ENCODE data around the gene LZTR1.
A peak's percentile ranks its signal among the peaks of the same experiment; 100 is the strongest.

The LZTR1 gene

GRCh38 chr22:21028277-21029251 is 46.5 kb downstream of the LZTR1 start:
- Histone ChIP-seq H3K27me3 (ENCODE audit: control insufficient read depth in 2 of 2, insufficient read depth in 2 of 2, low read length in 2 of 2) (peaks cover 5% of the 10 kb centered on the region in 2 donors), H3K9me3 (ENCODE audit: control insufficient read depth in 2 of 2, low read length in 2 of 2) (no peaks in the 10 kb centered on the region), H3K9ac (ENCODE audit: low read depth in 1 of 2, low read length in 2 of 2) (no peak overlapping the region), H3K4me1 (ENCODE audit: control insufficient read depth in 2 of 2, insufficient read depth in 2 of 2, low read length in 2 of 2) (peaks cover 0 to 7% of the 10 kb centered on the region in 2 donors), H3K36me3 (ENCODE audit: control insufficient read depth in 2 of 2, insufficient read depth in 2 of 2, low read length in 2 of 2) (no peaks in the 10 kb centered on the region), H3K27ac (ENCODE audit: low read depth in 2 of 2, low read length in 2 of 2) (no peak overlapping the region), H3K4me3 (ENCODE audit: low read length in 2 of 2) (no peak overlapping the region)

DNA sequence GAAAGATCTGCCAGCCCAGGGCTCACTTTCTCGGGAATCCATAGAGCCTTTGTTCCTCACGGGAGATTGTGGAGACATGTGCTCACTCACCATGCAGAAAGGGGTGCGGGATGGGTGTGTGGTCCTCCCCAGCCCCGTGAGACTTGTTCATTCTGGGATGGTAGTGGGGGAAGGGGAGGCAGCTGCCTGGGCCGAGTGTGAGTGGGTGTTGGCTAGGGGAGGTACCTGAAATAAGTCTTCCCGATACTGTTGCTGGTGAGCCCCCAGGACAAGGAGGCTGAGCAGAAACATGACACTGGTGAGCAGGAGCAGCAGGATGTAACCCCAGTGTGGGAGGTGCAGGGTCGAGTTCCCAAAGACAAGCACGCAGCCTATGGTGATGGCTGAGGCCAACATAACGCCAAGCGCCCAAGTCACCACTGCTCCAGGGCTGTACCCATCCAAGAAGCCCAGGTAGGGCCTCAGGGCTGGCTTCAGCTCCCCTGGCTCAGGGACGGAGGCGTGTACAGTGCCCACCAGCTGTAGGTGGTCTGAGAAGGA is 47.5 kb downstream of the LZTR1 start:
- Histone ChIP-seq H3K27ac (ENCODE audit: low read depth in 2 of 2, low read length in 2 of 2) (no peak overlapping the region), H3K36me3 (ENCODE audit: control insufficient read depth in 2 of 2, insufficient read depth in 2 of 2, low read length in 2 of 2) (no peaks in the 10 kb centered on the region), H3K4me3 (ENCODE audit: low read length in 2 of 2) (no peak overlapping the region), H3K4me1 (ENCODE audit: control insufficient read depth in 2 of 2, insufficient read depth in 2 of 2, low read length in 2 of 2) (peaks cover 0 to 7% of the 10 kb centered on the region in 2 donors), H3K9ac (ENCODE audit: low read depth in 1 of 2, low read length in 2 of 2) (no peak overlapping the region), H3K9me3 (ENCODE audit: control insufficient read depth in 2 of 2, low read length in 2 of 2) (no peaks in the 10 kb centered on the region), H3K27me3 (ENCODE audit: control insufficient read depth in 2 of 2, insufficient read depth in 2 of 2, low read length in 2 of 2) (peaks cover 5% of the 10 kb centered on the region in 2 donors)

GRCh38 chr22:21030032-21030431 is 47.9 kb downstream of the LZTR1 start:
- H3K4me3 ChIP-seq (ENCODE audit: low read length in 2 of 2): no peak overlapping the region
- H3K27ac ChIP-seq (ENCODE audit: low read depth in 2 of 2, low read length in 2 of 2): no peak overlapping the region
- peaks cover 5% of the 10 kb centered on the region in 2 donors for H3K27me3 ChIP-seq (ENCODE audit: control insufficient read depth in 2 of 2, insufficient read depth in 2 of 2, low read length in 2 of 2)

DNA sequence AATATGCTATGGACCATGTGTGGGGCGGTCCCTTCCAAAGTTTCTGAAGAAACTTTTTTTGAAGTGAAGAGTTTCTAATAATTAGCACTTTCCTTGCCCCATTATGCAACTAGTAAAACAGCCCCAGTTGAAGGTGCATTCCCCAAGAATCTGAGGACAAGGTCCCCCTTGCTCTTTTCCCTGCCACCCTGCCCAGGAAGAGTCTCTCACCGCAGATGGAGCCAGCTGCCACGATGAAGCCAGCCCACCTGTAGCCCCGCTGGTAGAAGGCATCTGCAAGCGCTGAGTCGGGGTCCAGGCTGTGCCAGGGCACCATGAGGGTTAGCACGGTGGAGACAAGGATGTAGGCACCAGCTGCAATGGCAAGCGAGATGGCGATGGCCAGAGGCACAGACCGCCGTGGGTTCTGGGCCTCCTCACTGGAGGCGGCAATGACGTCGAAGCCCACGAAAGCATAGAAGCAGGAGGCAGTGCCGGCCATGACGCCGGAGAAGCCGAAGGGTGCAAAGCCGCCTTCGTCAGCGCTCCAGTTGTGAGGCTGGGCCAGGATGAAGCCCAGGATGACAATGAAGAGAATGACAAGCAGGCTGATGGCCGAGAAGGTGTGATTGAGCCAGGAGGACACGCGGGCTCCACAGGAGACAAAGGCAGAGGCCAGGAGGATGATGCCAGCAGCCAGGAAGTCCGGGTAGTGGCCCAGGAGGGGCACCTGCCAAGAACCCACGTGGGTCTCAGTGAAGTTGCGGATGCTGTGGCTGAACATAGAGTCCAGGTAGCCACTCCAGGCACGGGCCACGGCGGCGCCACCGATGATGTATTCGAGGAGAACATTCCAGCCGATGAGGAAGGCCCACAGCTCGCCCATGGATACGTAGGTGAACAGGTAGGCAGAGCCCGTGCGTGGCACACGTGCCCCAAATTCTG is 48.8 kb downstream of the LZTR1 start:
- Histone ChIP-seq H3K9ac (ENCODE audit: low read depth in 1 of 2, low read length in 2 of 2) (no peak overlapping the region), H3K36me3 (ENCODE audit: control insufficient read depth in 2 of 2, insufficient read depth in 2 of 2, low read length in 2 of 2) (no peaks in the 10 kb centered on the region), H3K27ac (ENCODE audit: low read depth in 2 of 2, low read length in 2 of 2) (no peak overlapping the region), H3K4me3 (ENCODE audit: low read length in 2 of 2) (no peak overlapping the region), H3K27me3 (ENCODE audit: control insufficient read depth in 2 of 2, insufficient read depth in 2 of 2, low read length in 2 of 2) (peaks cover 5% of the 10 kb centered on the region in 2 donors), H3K4me1 (ENCODE audit: control insufficient read depth in 2 of 2, insufficient read depth in 2 of 2, low read length in 2 of 2) (peaks cover 0 to 7% of the 10 kb centered on the region in 2 donors), H3K9me3 (ENCODE audit: control insufficient read depth in 2 of 2, low read length in 2 of 2) (no peaks in the 10 kb centered on the region)

More at GRCh38 chr22:21030032-21030431, 47.9 kb downstream of the LZTR1 start:
- Histone ChIP-seq H3K36me3 (ENCODE audit: control insufficient read depth in 2 of 2, insufficient read depth in 2 of 2, low read length in 2 of 2) (no peaks in the 10 kb centered on the region), H3K9me3 (ENCODE audit: control insufficient read depth in 2 of 2, low read length in 2 of 2) (no peaks in the 10 kb centered on the region), H3K9ac (ENCODE audit: low read depth in 1 of 2, low read length in 2 of 2) (no peak overlapping the region), H3K4me1 (ENCODE audit: control insufficient read depth in 2 of 2, insufficient read depth in 2 of 2, low read length in 2 of 2) (peaks cover 0 to 7% of the 10 kb centered on the region in 2 donors)

DNA sequence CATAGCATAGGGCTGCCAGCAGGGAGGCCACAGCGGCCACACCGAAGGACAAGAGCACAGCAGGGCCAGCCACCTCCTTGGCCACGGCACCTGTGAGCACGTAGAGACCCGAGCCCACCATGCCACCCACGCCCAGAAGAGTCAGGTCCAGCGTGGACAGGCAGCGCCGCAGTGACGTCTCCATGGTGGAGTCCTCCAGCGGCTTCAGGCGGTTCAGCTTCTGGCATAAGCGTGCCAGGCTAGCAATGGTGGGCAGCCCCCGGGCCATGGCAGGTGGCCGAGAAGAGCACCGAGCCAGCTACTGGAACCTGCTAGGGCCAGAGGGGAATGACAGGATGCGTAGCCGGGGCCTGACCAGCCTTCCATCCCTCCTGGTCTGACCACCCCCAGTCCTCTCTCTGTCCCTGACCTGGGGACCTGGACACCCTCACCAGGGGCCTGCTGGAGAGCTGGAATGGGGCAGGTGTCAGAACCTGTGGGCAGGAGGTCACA is 49.5 kb downstream of the LZTR1 start:
- peak overlapping the region; percentile 14 to 26 for H3K4me3 ChIP-seq (ENCODE audit: low read length in 2 of 2)
- H3K36me3 ChIP-seq (ENCODE audit: control insufficient read depth in 2 of 2, insufficient read depth in 2 of 2, low read length in 2 of 2): no peaks in the 10 kb centered on the region
- peaks cover 5% of the 10 kb centered on the region in 2 donors for H3K27me3 ChIP-seq (ENCODE audit: control insufficient read depth in 2 of 2, insufficient read depth in 2 of 2, low read length in 2 of 2)
- peaks cover 0 to 7% of the 10 kb centered on the region in 2 donors for H3K4me1 ChIP-seq (ENCODE audit: control insufficient read depth in 2 of 2, insufficient read depth in 2 of 2, low read length in 2 of 2)
- H3K27ac ChIP-seq (ENCODE audit: low read depth in 2 of 2, low read length in 2 of 2): no peak overlapping the region
- H3K9ac ChIP-seq (ENCODE audit: low read depth in 1 of 2, low read length in 2 of 2): peak overlapping the region in 1 of 2 donors; percentile 47
- H3K9me3 ChIP-seq (ENCODE audit: control insufficient read depth in 2 of 2, low read length in 2 of 2): no peaks in the 10 kb centered on the region

GRCh38 chr22:21032037-21032867 is 50.2 kb downstream of the LZTR1 start, which contains the start of gene SLC7A4:
TSS of gene SLC7A4 (minus strand) at chr22:21032561. CDS start at chr22:21031812, 749 bp downstream.
- Histone ChIP-seq H3K4me3 (ENCODE audit: low read length in 2 of 2) (peak within 1 kb of the TSS; percentile 14 to 26), H3K4me1 (ENCODE audit: control insufficient read depth in 2 of 2, insufficient read depth in 2 of 2, low read length in 2 of 2) (peaks cover 0 to 7% of the 10 kb centered on the region in 2 donors), H3K9me3 (ENCODE audit: control insufficient read depth in 2 of 2, low read length in 2 of 2) (no peaks in the 10 kb centered on the region), H3K9ac (ENCODE audit: low read depth in 1 of 2, low read length in 2 of 2) (peak within 1 kb of the TSS in 1 of 2 donors; percentile 47), H3K27me3 (ENCODE audit: control insufficient read depth in 2 of 2, insufficient read depth in 2 of 2, low read length in 2 of 2) (peaks cover 5% of the 10 kb centered on the region in 2 donors), H3K36me3 (ENCODE audit: control insufficient read depth in 2 of 2, insufficient read depth in 2 of 2, low read length in 2 of 2) (no peaks in the 10 kb centered on the region), H3K27ac (ENCODE audit: low read depth in 2 of 2, low read length in 2 of 2) (no peak within 1 kb of the TSS)

GRCh38 chr22:21032868-21033688 is 51.0 kb downstream of the LZTR1 start:
- no peak overlapping the region for H3K27ac ChIP-seq (ENCODE audit: low read depth in 2 of 2, low read length in 2 of 2)
- no peak overlapping the region for H3K4me3 ChIP-seq (ENCODE audit: low read length in 2 of 2)
- H3K9ac ChIP-seq (ENCODE audit: low read depth in 1 of 2, low read length in 2 of 2): no peak overlapping the region
- H3K9me3 ChIP-seq (ENCODE audit: control insufficient read depth in 2 of 2, low read length in 2 of 2): no peaks in the 10 kb centered on the region
- peaks cover 5% of the 10 kb centered on the region in 2 donors for H3K27me3 ChIP-seq (ENCODE audit: control insufficient read depth in 2 of 2, insufficient read depth in 2 of 2, low read length in 2 of 2)
- H3K4me1 ChIP-seq (ENCODE audit: control insufficient read depth in 2 of 2, insufficient read depth in 2 of 2, low read length in 2 of 2): peaks cover 0 to 7% of the 10 kb centered on the region in 2 donors
- H3K36me3 ChIP-seq (ENCODE audit: control insufficient read depth in 2 of 2, insufficient read depth in 2 of 2, low read length in 2 of 2): no peaks in the 10 kb centered on the region

GRCh38 chr22:21033895-21034294 is 51.8 kb downstream of the LZTR1 start:
- Histone ChIP-seq H3K27me3 (ENCODE audit: control insufficient read depth in 2 of 2, insufficient read depth in 2 of 2, low read length in 2 of 2) (peaks cover 5% of the 10 kb centered on the region in 2 donors), H3K4me1 (ENCODE audit: control insufficient read depth in 2 of 2, insufficient read depth in 2 of 2, low read length in 2 of 2) (peaks cover 0 to 7% of the 10 kb centered on the region in 2 donors), H3K4me3 (ENCODE audit: low read length in 2 of 2) (no peak overlapping the region), H3K9ac (ENCODE audit: low read depth in 1 of 2, low read length in 2 of 2) (no peak overlapping the region), H3K36me3 (ENCODE audit: control insufficient read depth in 2 of 2, insufficient read depth in 2 of 2, low read length in 2 of 2) (no peaks in the 10 kb centered on the region), H3K27ac (ENCODE audit: low read depth in 2 of 2, low read length in 2 of 2) (no peak overlapping the region), H3K9me3 (ENCODE audit: control insufficient read depth in 2 of 2, low read length in 2 of 2) (no peaks in the 10 kb centered on the region)

Measured in mucosa of rectum (tissue), 2 donors.